ENCODE data around the gene MBTPS1. TPM values are rescaled to one million over a fixed set of nuclear protein-coding genes. Genes with fewer than 3 reads are reported as not detected.

Gene MBTPS1
- total and polyA plus RNA-seq, 9 donors = 73.8 to 122 (median 90.3) TPM

GRCh38 chr16:84045818-84046470, 70.8 kb downstream of the MBTPS1 start:
- DNase-seq = no peak
- 87 to 94% (median 91%) methylated on average over 19 of the region's 19 CpGs for WGBS, 3 donors
- intact Hi-C loops (cut with DNase I) = loop anchor here in 1 of 4 donors (5.0 kb wide), 1 partner anchor 74 kb away; no protein-coding TSS in a partner anchor

GRCh38 chr16:84045001-84045817, 71.5 kb downstream of the MBTPS1 start:
- H3K36me3 ChIP-seq = no peaks in the 10 kb centered on the region
- H3K4me3 ChIP-seq = no peak overlapping the region
- WGBS, 3 donors = 35 to 54% (median 46%) methylated on average over 20 to 36 of the region's 36 CpGs
- H3K4me1 ChIP-seq (ENCODE audit: insufficient read depth) = no peaks in the 10 kb centered on the region
- no peaks in the 10 kb centered on the region for H3K27me3 ChIP-seq
- H3K9me3 ChIP-seq = no peaks in the 10 kb centered on the region
- intact Hi-C loops (cut with DNase I) = loop anchor here in 1 of 4 donors (5.0 kb wide), 1 partner anchor 73 kb away; no protein-coding TSS in a partner anchor
- DNase-seq = no peak
- no peak overlapping the region for H3K27ac ChIP-seq
- TF ChIP-seq CTCF (IDR thresholded peaks at IDR 0.05) = no peak
- no peak for TF ChIP-seq EP300 (IDR thresholded peaks at IDR 0.05)
- no peak for TF ChIP-seq POLR2A (IDR thresholded peaks at IDR 0.05)

More at GRCh38 chr16:84045818-84046470, 70.8 kb downstream of the MBTPS1 start:
- Histone ChIP-seq H3K4me1 (ENCODE audit: insufficient read depth) (no peaks in the 10 kb centered on the region), H3K9me3 (no peaks in the 10 kb centered on the region), H3K27ac (no peak overlapping the region), H3K4me3 (no peak overlapping the region), H3K27me3 (no peaks in the 10 kb centered on the region), H3K36me3 (no peaks in the 10 kb centered on the region)
- TF ChIP-seq CTCF (IDR thresholded peaks at IDR 0.05) = no peak
- no peak for TF ChIP-seq POLR2A (IDR thresholded peaks at IDR 0.05)
- TF ChIP-seq EP300 (IDR thresholded peaks at IDR 0.05) = no peak

GRCh38 chr16:84044118-84044488, 72.6 kb downstream of the MBTPS1 start:
- TF ChIP-seq EP300 (IDR thresholded peaks at IDR 0.05) = no peak
- no peak for TF ChIP-seq CTCF (IDR thresholded peaks at IDR 0.05)
- TF ChIP-seq POLR2A (IDR thresholded peaks at IDR 0.05) = no peak
- DNase-seq = no peak
- intact Hi-C loops (cut with DNase I) = no loop called here
- Histone ChIP-seq H3K27ac (no peak overlapping the region), H3K4me3 (no peak overlapping the region), H3K36me3 (no peaks in the 10 kb centered on the region), H3K9me3 (no peaks in the 10 kb centered on the region), H3K27me3 (no peaks in the 10 kb centered on the region), H3K4me1 (ENCODE audit: insufficient read depth) (no peaks in the 10 kb centered on the region)
- WGBS, 3 donors = 46 to 55% (median 48%) methylated on average over 5 of the region's 5 CpGs

- Histone ChIP-seq H3K27ac (no peak overlapping the region), H3K4me1 (ENCODE audit: insufficient read depth) (no peaks in the 10 kb centered on the region), H3K9me3 (no peaks in the 10 kb centered on the region), H3K36me3 (no peaks in the 10 kb centered on the region), H3K4me3 (no peak overlapping the region), H3K27me3 (no peaks in the 10 kb centered on the region)
- TF ChIP-seq POLR2A (IDR thresholded peaks at IDR 0.05) (no peak), CTCF (IDR thresholded peaks at IDR 0.05) (no peak), EP300 (IDR thresholded peaks at IDR 0.05) (no peak)
- intact Hi-C loops (cut with DNase I) = no loop called here
- WGBS, 3 donors = 28 to 38% (median 38%) methylated on average over 18 of the region's 18 CpGs
- no peak for DNase-seq
These were observed 73.1 kb downstream of the MBTPS1 start for GRCh38 chr16:84043486-84044117.

Data from ovary (tissue), 9 donors.